ENCODE measurements around the gene LPCAT1. TPM values are rescaled to one million over a fixed set of nuclear protein-coding genes. Genes with fewer than 3 reads are reported as not detected.
"Not testable (repeated sequence)": the region's sequence is repeated elsewhere in the genome, so short reads cannot be mapped to it uniquely, and the experiment has no call there.

LPCAT1 gene
- total RNA-seq, 1 donor from 2014 or later = 13.4 TPM

GRCh38 chr5:1514027-1514818 lies 9.5 kb downstream of the LPCAT1 start:
- intact Hi-C loops (cut with micrococcal nuclease) = no loop called here
- DNase-seq (peak; percentile 25), ATAC-seq (no peak)

- DNase-seq (peak; percentile 18), ATAC-seq (no peak)
- intact Hi-C loops (cut with micrococcal nuclease) = no loop called here
These were observed 10.3 kb downstream of the LPCAT1 start for GRCh38 chr5:1513326-1514026.

- ATAC-seq (no peak), DNase-seq (no peak)
- intact Hi-C loops (cut with micrococcal nuclease) = no loop called here
These were observed 11.0 kb downstream of the LPCAT1 start for GRCh38 chr5:1512541-1513291.

GRCh38 chr5:1511651-1512540 lies 11.9 kb downstream of the LPCAT1 start:
- no peak for ATAC-seq
- DNase-seq = peak; percentile 18
- intact Hi-C loops (cut with micrococcal nuclease) = no loop called here

GRCh38 chr5:1511048-1511447 lies 12.7 kb downstream of the LPCAT1 start:
- intact Hi-C loops (cut with micrococcal nuclease) = no loop called here
- ATAC-seq (no peak), DNase-seq (no peak)

GRCh38 chr5:1510631-1511030 lies 13.1 kb downstream of the LPCAT1 start:
- ATAC-seq = no peak
- peak; percentile 23 for DNase-seq
- intact Hi-C loops (cut with micrococcal nuclease) = no loop called here

GRCh38 chr5:1510151-1510561 lies 13.6 kb downstream of the LPCAT1 start:
- ATAC-seq (no peak), DNase-seq (no peak)
- intact Hi-C loops (cut with micrococcal nuclease) = no loop called here

GRCh38 chr5:1509346-1510085 lies 14.2 kb downstream of the LPCAT1 start:
- intact Hi-C loops (cut with micrococcal nuclease) = no loop called here
- no peak for DNase-seq
- no peak for ATAC-seq

GRCh38 chr5:1508659-1509290 lies 15.0 kb downstream of the LPCAT1 start:
- intact Hi-C loops (cut with micrococcal nuclease) = no loop called here
- ATAC-seq (no peak), DNase-seq (no peak)

GRCh38 chr5:1507961-1508658 lies 15.7 kb downstream of the LPCAT1 start:
- no peak for DNase-seq
- ATAC-seq = no peak
- intact Hi-C loops (cut with micrococcal nuclease) = no loop called here

GRCh38 chr5:1507457-1507856 lies 16.3 kb downstream of the LPCAT1 start:
- peak; percentile 34 for DNase-seq
- intact Hi-C loops (cut with micrococcal nuclease) = no loop called here
- no peak for ATAC-seq

GRCh38 chr5:1507014-1507375 lies 16.8 kb downstream of the LPCAT1 start:
- intact Hi-C loops (cut with micrococcal nuclease) = no loop called here
- ATAC-seq (no peak), DNase-seq (no peak)

- DNase-seq (no peak), ATAC-seq (no peak)
- intact Hi-C loops (cut with micrococcal nuclease) = no loop called here
These were observed 17.3 kb downstream of the LPCAT1 start for GRCh38 chr5:1506242-1507013.

- ATAC-seq (no peak), DNase-seq (peak; percentile 23)
- intact Hi-C loops (cut with micrococcal nuclease) = no loop called here
These were observed 18.1 kb downstream of the LPCAT1 start for GRCh38 chr5:1505506-1506241.

GRCh38 chr5:1505089-1505488 lies 18.7 kb downstream of the LPCAT1 start:
- intact Hi-C loops (cut with micrococcal nuclease); ATAC-seq; DNase-seq: not testable (repeated sequence)

- ATAC-seq (no peak), DNase-seq (no peak)
- intact Hi-C loops (cut with micrococcal nuclease) = no loop called here
These were observed 19.1 kb downstream of the LPCAT1 start for GRCh38 chr5:1504617-1505016.

All from left ventricle myocardium superior (tissue), 1 donor.